Inflammatory macrophage (primary cell): ENCODE measurements around the gene TIAM1.
A peak's percentile ranks its signal among the peaks of the same experiment; 100 is the strongest.

Source experiments
- DNase-seq, 2 donors: peaks; one replicate each; pipeline ENCODE4 v3.0.0-alpha.2; 2020 to 2022

Gene TIAM1

GRCh38 chr21:31164713-31165694 is 179.1 kb downstream of the TIAM1 start:
- DNase-seq = no peak

- DNase-seq = no peak
These were observed 181.2 kb downstream of the TIAM1 start for GRCh38 chr21:31162827-31163226.

GRCh38 chr21:31162079-31162699 is 181.9 kb downstream of the TIAM1 start:
- DNase-seq = peak in 1 of 2 donors; percentile 25

GRCh38 chr21:31161157-31161556 is 182.9 kb downstream of the TIAM1 start:
- no peak for DNase-seq

GRCh38 chr21:31159808-31160207 is 184.3 kb downstream of the TIAM1 start:
- no peak for DNase-seq

GRCh38 chr21:31158789-31159581 is 185.1 kb downstream of the TIAM1 start:
- DNase-seq = peak; percentile 54 to 58

- DNase-seq = no peak
These were observed 186.3 kb downstream of the TIAM1 start for GRCh38 chr21:31157756-31158155.

- no peak for DNase-seq
These were observed 187.4 kb downstream of the TIAM1 start for GRCh38 chr21:31156662-31157061.

GRCh38 chr21:31156169-31156568 is 187.9 kb downstream of the TIAM1 start:
- no peak for DNase-seq

- DNase-seq = no peak
These were observed 192.7 kb downstream of the TIAM1 start for GRCh38 chr21:31151156-31152045.

- DNase-seq = no peak
These were observed 198.8 kb downstream of the TIAM1 start for GRCh38 chr21:31145274-31145673.

GRCh38 chr21:31143036-31143435 is 201.0 kb downstream of the TIAM1 start:
- DNase-seq = no peak

- DNase-seq = no peak
These were observed 201.5 kb downstream of the TIAM1 start for GRCh38 chr21:31142600-31142999.

GRCh38 chr21:31141389-31142000 is 202.6 kb downstream of the TIAM1 start:
- DNase-seq = no peak

- DNase-seq = no peak
These were observed 203.4 kb downstream of the TIAM1 start for GRCh38 chr21:31140676-31141075.

- no peak for DNase-seq
These were observed 204.0 kb downstream of the TIAM1 start for GRCh38 chr21:31140025-31140424.

GRCh38 chr21:31137960-31138359 is 206.1 kb downstream of the TIAM1 start:
- DNase-seq = no peak

GRCh38 chr21:31136891-31137290 is 207.2 kb downstream of the TIAM1 start:
- DNase-seq = no peak

- no peak for DNase-seq
These were observed 208.4 kb downstream of the TIAM1 start for GRCh38 chr21:31135531-31136184.

- DNase-seq = no peak
These were observed 210.7 kb downstream of the TIAM1 start for GRCh38 chr21:31133243-31133830.
